ENCODE data around the gene YIPF5. TPM values are rescaled to one million over a fixed set of nuclear protein-coding genes. Genes with fewer than 3 reads are reported as not detected.

The YIPF5 gene
- total and polyA plus RNA-seq, 2 of the 4 experiments (the other 2 are of a cell fraction) = 64.4 to 172 TPM

DNA sequence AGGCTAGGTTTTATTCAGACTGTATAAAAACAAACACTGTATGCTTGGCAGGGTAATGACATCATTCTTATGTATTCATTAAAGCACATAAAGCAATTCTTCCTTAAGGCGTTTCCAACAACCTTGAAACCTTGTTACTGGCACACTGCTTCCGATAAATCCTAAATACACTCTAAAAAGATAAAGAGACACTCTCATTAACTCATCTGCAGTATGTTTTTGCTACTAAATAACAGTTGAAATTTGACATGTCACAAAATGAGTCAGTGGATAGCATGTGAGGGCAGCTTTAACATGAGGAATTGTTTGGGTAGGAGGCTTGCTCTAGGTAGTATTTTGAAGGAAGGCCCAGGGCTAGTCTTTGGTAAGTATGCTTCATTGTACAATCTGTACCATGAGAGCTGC lies 13.7 kb downstream of the YIPF5 start:
- Histone ChIP-seq H3K4me1 (ENCODE audit: control insufficient read depth, insufficient read depth, low read length) (peaks cover 2% of the 10 kb centered on the region), H3K27ac (ENCODE audit: insufficient read depth, low read length) (no peak overlapping the region), H3K36me3 (ENCODE audit: control insufficient read depth, insufficient read depth, low read length) (peaks cover 9% of the 10 kb centered on the region), H2BK120ac (ENCODE audit: low read depth, low read length) (no peak overlapping the region), H3K23ac (ENCODE audit: low read depth, low read length) (no peak overlapping the region), H3K18ac (ENCODE audit: low read depth, low read length) (no peak overlapping the region), H2AK5ac (ENCODE audit: low read depth, low read length) (no peak overlapping the region), H2BK5ac (ENCODE audit: low read depth, low read length, poor library complexity, severe bottlenecking) (peak overlapping the region; percentile 2), H2AFZ (replicated peaks; ENCODE audit: low read length, poor library complexity) (no peak overlapping the region), H3K14ac (replicated peaks; ENCODE audit: low read depth, low read length) (no peak overlapping the region), H2AK9ac (replicated peaks; ENCODE audit: low read depth, low read length, poor library complexity) (no peak overlapping the region), H3K4me2 (ENCODE audit: low read depth, low read length) (no peak overlapping the region), H4K5ac (ENCODE audit: low read depth, low read length) (no peak overlapping the region), H4K20me1 (ENCODE audit: insufficient read depth, low read length) (no peaks in the 10 kb centered on the region), H3K56ac (ENCODE audit: extremely low read depth, insufficient read depth, low read length) (no peak overlapping the region), H3K9me3 (ENCODE audit: control insufficient read depth, insufficient read depth, low read length) (no peaks in the 10 kb centered on the region), H3K27me3 (ENCODE audit: control insufficient read depth, insufficient read depth, low read length) (no peaks in the 10 kb centered on the region), H3K4me3 (ENCODE audit: insufficient read depth, low read depth, low read length) (no peak overlapping the region), H2BK20ac (ENCODE audit: low read depth, low read length) (no peak overlapping the region), H2BK15ac (ENCODE audit: low read depth, low read length) (no peak overlapping the region), H4K8ac (ENCODE audit: low read depth in 2 of 2, low read length in 2 of 2) (no peak overlapping the region), H3K9me1 (ENCODE audit: insufficient read depth, low read length) (no peaks in the 10 kb centered on the region), H3K4ac (ENCODE audit: low read depth, low read length) (no peak overlapping the region), H3K79me1 (ENCODE audit: low read depth in 1 of 2, low read length in 2 of 2) (peaks cover 6 to 10% of the 10 kb centered on the region in 2 experiments), H4K91ac (ENCODE audit: insufficient read depth, low read depth, low read length) (no peak overlapping the region), H3K9ac (ENCODE audit: low read depth, low read length) (no peak overlapping the region)
- WGBS, 2 experiments (ENCODE audit: extremely low coverage in 2 of 2, insufficient read length in 1 of 2) = no CpG with 5 or more reads among the region's 2 CpGs
- peak; percentile 70 for ATAC-seq (ENCODE audit: low read depth)
- in situ Hi-C loops (cut with MboI; ENCODE audit: low sequenced_read_pairs) = loop anchor here (25.0 kb wide), 1 partner anchor 1244 kb away; no protein-coding TSS in a partner anchor
- ChIA-PET CTCF (interaction anchor here (0.6 kb wide), 2 partner anchors 903 to 945 kb away, joined by 3 to 4 read pairs; no protein-coding TSS in a partner anchor), POLR2A (ENCODE audit: unreplicated experiment) (interaction anchor here (0.6 kb wide), 1 partner anchor 1100 kb away, joined by 3 read pairs; no protein-coding TSS in a partner anchor)
- TF ChIP-seq, protein P1, sequence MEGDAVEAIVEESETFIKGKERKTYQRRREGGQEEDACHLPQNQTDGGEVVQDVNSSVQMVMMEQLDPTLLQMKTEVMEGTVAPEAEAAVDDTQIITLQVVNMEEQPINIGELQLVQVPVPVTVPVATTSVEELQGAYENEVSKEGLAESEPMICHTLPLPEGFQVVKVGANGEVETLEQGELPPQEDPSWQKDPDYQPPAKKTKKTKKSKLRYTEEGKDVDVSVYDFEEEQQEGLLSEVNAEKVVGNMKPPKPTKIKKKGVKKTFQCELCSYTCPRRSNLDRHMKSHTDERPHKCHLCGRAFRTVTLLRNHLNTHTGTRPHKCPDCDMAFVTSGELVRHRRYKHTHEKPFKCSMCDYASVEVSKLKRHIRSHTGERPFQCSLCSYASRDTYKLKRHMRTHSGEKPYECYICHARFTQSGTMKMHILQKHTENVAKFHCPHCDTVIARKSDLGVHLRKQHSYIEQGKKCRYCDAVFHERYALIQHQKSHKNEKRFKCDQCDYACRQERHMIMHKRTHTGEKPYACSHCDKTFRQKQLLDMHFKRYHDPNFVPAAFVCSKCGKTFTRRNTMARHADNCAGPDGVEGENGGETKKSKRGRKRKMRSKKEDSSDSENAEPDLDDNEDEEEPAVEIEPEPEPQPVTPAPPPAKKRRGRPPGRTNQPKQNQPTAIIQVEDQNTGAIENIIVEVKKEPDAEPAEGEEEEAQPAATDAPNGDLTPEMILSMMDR (conservative IDR thresholded peaks at IDR 0.05; ENCODE audit: low read depth, low read length) = no peak
- TF ChIP-seq FOS (IDR thresholded peaks at IDR 0.05; ENCODE audit: low read depth, low read length) (no peak), MXI1 (IDR thresholded peaks at IDR 0.05; ENCODE audit: borderline replicate concordance, low read depth, low read length) (0 out of 2 replicates have a peak, but pooled peaks have one; percentile 42)
- TF ChIP-seq, protein P2, sequence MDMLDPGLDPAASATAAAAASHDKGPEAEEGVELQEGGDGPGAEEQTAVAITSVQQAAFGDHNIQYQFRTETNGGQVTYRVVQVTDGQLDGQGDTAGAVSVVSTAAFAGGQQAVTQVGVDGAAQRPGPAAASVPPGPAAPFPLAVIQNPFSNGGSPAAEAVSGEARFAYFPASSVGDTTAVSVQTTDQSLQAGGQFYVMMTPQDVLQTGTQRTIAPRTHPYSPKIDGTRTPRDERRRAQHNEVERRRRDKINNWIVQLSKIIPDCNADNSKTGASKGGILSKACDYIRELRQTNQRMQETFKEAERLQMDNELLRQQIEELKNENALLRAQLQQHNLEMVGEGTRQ (IDR thresholded peaks at IDR 0.05; ENCODE audit: low read depth, low read length) = no peak
- peak; percentile 53 for DNase-seq
- intact Hi-C loops (cut with micrococcal nuclease) = no loop called here
- no TSS peak for BruUV-seq (replicated peaks)
- dilution Hi-C loops (cut with HindIII; ENCODE audit: low sequenced_read_pairs, unreplicated experiment) = no loop called here

Measured in IMR-90 (cell line).